A673 (cell line): Measurements from ENCODE around the gene VPS29. TPM values are rescaled to one million over a fixed set of nuclear protein-coding genes. Genes with fewer than 3 reads are reported as not detected.

Source experiments
- Bru-seq: library from RNA; stranded (reverse); fragments of 400-500 nt; gene quantifications from one replicate; lab custom pipeline; 2021; lab: Mats Ljungman, UMichigan
- BruChase-seq, 2 experiments: library from RNA; stranded (reverse); fragments of 400-500 nt; gene quantifications; one replicate each; lab custom pipeline; 2021; lab: Mats Ljungman, UMichigan
- BruUV-seq: library from RNA; stranded (reverse); fragments of 400-500 nt; replicated peaks from 2 replicates; lab custom pipeline; 2021; lab: Mats Ljungman, UMichigan
- CTCF ChIA-PET: fragments of 300-600 bp; sonication (Branson Sonifier 250); formaldehyde crosslinking; loops from one replicate; lab custom pipeline; 2022; ENCODE audit warnings: antibody characterized with exemption; lab: Charles Lee
- POLR2A ChIA-PET: fragments of 300-600 bp; sonication (Branson Sonifier 250); formaldehyde crosslinking; loops from one replicate; lab custom pipeline; 2022; ENCODE audit warnings: antibody characterized with exemption; ENCODE audit not compliant: low non-redundant PET; lab: Charles Lee
- DNase-seq: peaks from one replicate; pipeline ENCODE4 v3.0.0-alpha.2; 2015; ENCODE audit warnings: low spot score
- H3K27ac ChIP-seq: fragments of 200-600 bp; sonication (generic); 2 replicates; pipeline ENCODE4 v1.5.1; 2016; ENCODE audit warnings: mixed run types, low read depth, mild to moderate bottlenecking, mixed read lengths, antibody characterized with exemption, low read length; ENCODE audit not compliant: poor library complexity, severe bottlenecking
- H3K27me3 ChIP-seq: fragments of 200-600 bp; sonication (generic); replicated peaks from 2 replicates; pipeline ENCODE4 v1.6.1; 2017; ENCODE audit warnings: mixed run types, low read depth, mild to moderate bottlenecking, mixed read lengths, antibody characterized with exemption, low read length; ENCODE audit not compliant: insufficient read depth, poor library complexity
- H3K36me3 ChIP-seq: fragments of 200-600 bp; sonication (generic); 2 replicates; pipeline ENCODE4 v1.6.1; 2016; ENCODE audit warnings: mixed run types, mild to moderate bottlenecking, mixed read lengths, antibody characterized with exemption, low read length; ENCODE audit not compliant: insufficient read depth, poor library complexity, severe bottlenecking
- H3K4me1 ChIP-seq: fragments of 200-600 bp; sonication (generic); 2 replicates; pipeline ENCODE4 v1.6.1; 2017; ENCODE audit warnings: mixed run types, mild to moderate bottlenecking, mixed read lengths, antibody characterized with exemption, low read length; ENCODE audit not compliant: insufficient read depth, poor library complexity, severe bottlenecking
- H3K4me3 ChIP-seq: fragments of 200-600 bp; sonication (generic); 2 replicates; pipeline ENCODE4 v1.5.1; 2016; ENCODE audit warnings: low read depth, mixed run types, mild to moderate bottlenecking, mixed read lengths, low read length; ENCODE audit not compliant: poor library complexity, severe bottlenecking
- H3K9me3 ChIP-seq: fragments of 200-600 bp; sonication (generic); 2 replicates; pipeline ENCODE4 v1.6.1; 2016; ENCODE audit warnings: mixed run types, low read depth, mild to moderate bottlenecking, mixed read lengths, antibody characterized with exemption, low read length; ENCODE audit not compliant: poor library complexity, severe bottlenecking
- EZH2 ChIP-seq: fragments of 200-600 bp; sonication (generic); IDR thresholded peaks from 2 replicates; pipeline ENCODE4 v1.6.1; 2017; ENCODE audit warnings: borderline replicate concordance, low read depth, mild to moderate bottlenecking, mixed read lengths, antibody characterized with exemption, low read length; ENCODE audit not compliant: poor library complexity, severe bottlenecking
- intact Hi-C: fragments of 100-400 bp; cut with micrococcal nuclease; formaldehyde crosslinking; loops from one replicate; pipeline ENCODE4 v1.10.0; 2022; ENCODE audit not compliant: unreplicated experiment
- long read RNA-seq: library from polyadenylated mRNA; stranded (forward); transcript quantifications from one replicate; pipeline ENCODE4 v2.0.0, GENCODE V29; 2022
- total RNA-seq: library from RNA; stranded (reverse); gene quantifications from 2 replicates; pipeline ENCODE4 v1.2.3, GENCODE V29; 2021
- TF ChIP-seq, protein P1 (sequence below): fragments of 300-800, 200-600 bp; sonication (generic); conservative IDR thresholded peaks from 2 replicates; pipeline ENCODE4 v1.5.1; 2017; ENCODE audit warnings: low read depth, mild to moderate bottlenecking, antibody characterized with exemption, low read length, moderate library complexity, mixed read lengths

The VPS29 gene
- 147 and 150 TPM in 2 replicates for total RNA-seq
- Bru-seq, nascent RNA = percentile 91 among the genes with signal in this experiment
- percentile 94 among the genes with signal in this experiment for BruChase-seq, experiment 1, labeled RNA remaining after a 2-hour chase
- percentile 92 among the genes with signal in this experiment for BruChase-seq, experiment 2, labeled RNA remaining after a 6-hour chase
- long read RNA-seq, transcript VPS29-206 (4 exons, 1,523 nt) = major isoform, 111 of 299 reads
- long read RNA-seq, transcript VPS29-207 (5 exons, 818 nt) = minor isoform, 16 of 299 reads
- long read RNA-seq, partial matches to known transcripts = 14 of 299 reads
- long read RNA-seq, other reads (novel, unspliced or antisense) = 154 of 299 reads

DNA sequence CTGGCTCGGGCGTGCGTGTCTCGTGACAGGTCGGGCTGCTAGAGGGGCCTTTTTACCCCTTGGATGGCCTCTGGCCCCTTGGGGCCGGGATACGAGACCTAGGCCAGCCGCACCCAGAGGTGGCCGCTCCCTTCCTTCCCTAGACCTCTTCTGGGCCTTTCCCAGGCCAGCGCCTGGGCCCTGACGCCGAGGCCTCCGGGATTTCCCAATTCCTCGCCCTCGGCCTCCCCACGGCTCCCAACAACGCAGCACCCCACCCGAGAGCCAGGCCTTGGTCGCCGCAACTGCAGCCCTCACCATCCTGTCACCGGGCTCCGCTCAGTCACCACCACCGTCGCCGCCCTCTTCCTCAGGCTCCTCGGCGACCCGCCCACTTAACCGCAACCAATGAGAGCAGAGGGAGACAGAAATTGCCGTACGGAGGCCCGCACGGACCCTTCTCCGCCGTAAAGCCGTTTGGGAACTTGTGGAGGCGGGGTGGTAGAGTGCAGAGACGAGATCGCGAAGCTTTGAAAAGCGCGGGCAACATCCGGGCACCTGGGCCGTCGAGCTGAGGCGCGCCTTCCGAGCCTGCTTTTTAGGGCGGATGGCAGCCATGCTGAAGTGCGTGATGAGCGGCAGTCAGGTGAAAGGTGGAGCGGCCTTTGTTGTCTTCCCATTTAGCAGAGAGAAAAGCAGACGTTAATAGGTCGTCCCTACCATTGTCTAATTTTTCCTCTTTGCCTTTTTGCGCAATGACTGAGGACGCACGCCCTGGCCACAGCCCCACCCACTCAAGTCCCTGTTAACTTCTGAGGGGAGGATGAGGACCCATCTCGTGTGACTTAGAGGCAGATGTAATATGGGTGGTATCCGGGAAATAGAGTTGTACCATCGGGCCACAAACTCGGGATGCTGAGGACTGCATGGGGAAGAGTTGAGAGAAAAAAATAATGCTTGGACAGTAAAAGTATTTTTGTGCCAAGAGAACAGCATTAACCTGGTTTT is at the start of gene VPS29, which contains the start of gene RAD9B:
VPS29 (minus strand) TSS at position 360 of the 987 bp plus-strand sequence; CDS start at position 300, 60 bp downstream.
RAD9B (plus strand) TSS at position 580 of the 987 bp plus-strand sequence; CDS start at position 587, 7 bp downstream.
- Histone ChIP-seq H3K4me3 (peak within 1 kb of the TSS; percentile 89), H3K27ac (peak within 1 kb of the TSS; percentile 78), H3K9me3 (no peaks in the 10 kb centered on the region), H3K27me3 (no peaks in the 10 kb centered on the region), H3K4me1 (peaks cover 14% of the 10 kb centered on the region), H3K36me3 (no peaks in the 10 kb centered on the region)
- intact Hi-C loops = no loop called here
- DNase-seq = peak; percentile 99
- ChIA-PET POLR2A (interaction anchor here (0.9 kb wide), 1 partner anchor 79 kb away, joined by 4 read pairs; no protein-coding TSS in a partner anchor), CTCF (no interaction called here)
- BruUV-seq = TSS peak; percentile 78
- TF ChIP-seq, protein P1, sequence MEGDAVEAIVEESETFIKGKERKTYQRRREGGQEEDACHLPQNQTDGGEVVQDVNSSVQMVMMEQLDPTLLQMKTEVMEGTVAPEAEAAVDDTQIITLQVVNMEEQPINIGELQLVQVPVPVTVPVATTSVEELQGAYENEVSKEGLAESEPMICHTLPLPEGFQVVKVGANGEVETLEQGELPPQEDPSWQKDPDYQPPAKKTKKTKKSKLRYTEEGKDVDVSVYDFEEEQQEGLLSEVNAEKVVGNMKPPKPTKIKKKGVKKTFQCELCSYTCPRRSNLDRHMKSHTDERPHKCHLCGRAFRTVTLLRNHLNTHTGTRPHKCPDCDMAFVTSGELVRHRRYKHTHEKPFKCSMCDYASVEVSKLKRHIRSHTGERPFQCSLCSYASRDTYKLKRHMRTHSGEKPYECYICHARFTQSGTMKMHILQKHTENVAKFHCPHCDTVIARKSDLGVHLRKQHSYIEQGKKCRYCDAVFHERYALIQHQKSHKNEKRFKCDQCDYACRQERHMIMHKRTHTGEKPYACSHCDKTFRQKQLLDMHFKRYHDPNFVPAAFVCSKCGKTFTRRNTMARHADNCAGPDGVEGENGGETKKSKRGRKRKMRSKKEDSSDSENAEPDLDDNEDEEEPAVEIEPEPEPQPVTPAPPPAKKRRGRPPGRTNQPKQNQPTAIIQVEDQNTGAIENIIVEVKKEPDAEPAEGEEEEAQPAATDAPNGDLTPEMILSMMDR = no peak
- no peak for TF ChIP-seq EZH2

DNA sequence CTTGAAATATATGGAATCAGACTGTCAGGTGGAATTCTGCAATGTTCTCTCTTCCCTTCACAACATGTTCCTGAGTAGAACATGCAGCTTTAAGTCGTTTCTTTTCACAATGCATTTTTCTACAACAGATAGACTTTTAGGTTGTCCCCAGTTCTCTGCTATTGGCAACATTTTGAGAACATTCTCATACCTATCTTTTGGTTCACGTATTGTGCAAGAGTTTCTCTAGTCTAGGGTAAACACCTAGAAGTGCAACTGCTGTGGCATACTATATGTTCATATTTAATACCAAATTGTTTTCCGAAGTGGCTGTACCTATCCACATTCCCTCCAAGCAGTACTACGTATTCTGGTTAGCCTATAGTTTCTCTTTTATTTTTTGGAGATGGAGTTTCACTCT is 49.1 kb upstream of the VPS29 start:
- peaks cover 15% of the 10 kb centered on the region for H3K36me3 ChIP-seq
- no peak overlapping the region for H3K4me3 ChIP-seq
- no TSS peak for BruUV-seq
- TF ChIP-seq EZH2 = no peak
- TF ChIP-seq, protein P1 = no peak
- no peak overlapping the region for H3K27ac ChIP-seq
- no peaks in the 10 kb centered on the region for H3K27me3 ChIP-seq
- POLR2A ChIA-PET = interaction anchor here (0.6 kb wide), 1 partner anchor 30 kb away, joined by 5 read pairs; no protein-coding TSS in a partner anchor
- intact Hi-C loops = no loop called here
- CTCF ChIA-PET = no interaction called here
- peaks cover 31% of the 10 kb centered on the region for H3K4me1 ChIP-seq
- no peak for DNase-seq
- no peaks in the 10 kb centered on the region for H3K9me3 ChIP-seq

DNA sequence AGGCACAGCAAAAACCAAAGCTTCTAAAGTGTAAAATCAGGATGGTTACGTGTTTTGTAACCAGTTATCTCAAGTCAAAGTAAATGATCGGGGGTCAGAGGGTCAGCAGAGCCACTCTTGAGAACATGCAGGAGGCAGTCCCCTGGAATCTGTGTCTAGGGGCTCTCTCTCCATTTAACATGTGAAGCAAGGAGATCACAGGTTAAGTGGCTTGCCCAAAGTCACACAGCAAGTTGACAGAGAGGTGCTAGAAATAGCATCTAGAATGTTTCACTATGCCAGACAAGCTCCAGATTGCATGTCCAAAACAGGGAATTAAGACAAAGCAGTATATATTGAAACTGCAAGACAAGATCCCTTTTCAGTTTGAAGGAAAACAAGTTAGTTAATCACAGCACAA is 47.8 kb upstream of the VPS29 start:
- Histone ChIP-seq H3K36me3 (peaks cover 15% of the 10 kb centered on the region), H3K4me1 (peaks cover 30% of the 10 kb centered on the region), H3K9me3 (no peaks in the 10 kb centered on the region), H3K4me3 (no peak overlapping the region), H3K27ac (peak overlapping the region; percentile 33), H3K27me3 (no peaks in the 10 kb centered on the region)
- no peak for TF ChIP-seq EZH2
- TF ChIP-seq, protein P1 = no peak
- DNase-seq = no peak
- intact Hi-C loops = loop anchor here (5.0 kb wide), 1 partner anchor 82 kb away; the partner anchor contains the start of genes FAM216A and GPN3
- CTCF ChIA-PET = interaction anchor here (0.6 kb wide), 1 partner anchor 137 kb away, joined by 3 read pairs; no protein-coding TSS in a partner anchor
- BruUV-seq = no TSS peak
- POLR2A ChIA-PET = no interaction called here
